IPS-NIHi11 (cell line): Measurements from ENCODE around the gene OSBPL3.

ENCODE experiments used
- DNase-seq: peaks from one replicate; pipeline ENCODE4 v3.0.0; 2012; ENCODE audit warnings: mixed read lengths, low spot score

Gene OSBPL3

DNA sequence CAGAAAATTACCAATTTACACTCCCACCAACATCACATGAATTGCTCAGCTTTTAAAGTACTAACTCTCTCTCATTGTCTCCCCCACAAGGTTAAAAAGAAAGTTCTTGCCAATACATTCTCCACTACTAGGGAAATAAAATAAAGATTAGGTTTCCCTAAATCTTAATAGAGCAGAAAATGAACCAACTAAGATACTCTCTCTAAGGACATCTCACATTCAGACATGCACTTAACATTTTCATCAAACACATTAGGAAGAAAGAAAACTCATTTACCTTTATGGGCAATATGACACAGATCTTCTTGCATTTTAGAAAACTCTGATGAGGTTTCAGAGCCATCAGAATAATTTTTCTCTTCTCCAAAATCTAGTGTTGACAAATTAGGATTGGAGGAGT, 118.6 kb downstream of the OSBPL3 start:
- DNase-seq: no peak

DNA sequence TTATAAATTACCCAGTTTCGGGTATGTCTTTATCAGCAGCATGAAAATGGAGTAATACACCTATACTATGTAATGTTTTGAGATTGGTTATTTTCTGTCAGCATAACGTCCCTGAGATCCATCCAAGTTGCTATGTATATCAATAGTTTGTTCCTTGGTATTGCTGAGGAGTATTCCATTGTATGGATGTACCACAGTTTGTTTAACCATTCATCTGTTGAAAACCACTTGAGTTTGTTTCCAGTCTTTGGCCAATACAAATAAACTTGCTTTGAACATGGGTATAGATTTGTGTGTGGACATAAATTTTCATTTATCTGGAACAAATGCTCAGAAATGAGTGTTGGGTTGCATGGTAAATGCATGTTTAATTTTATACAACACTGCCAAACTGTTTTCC, 119.4 kb downstream of the OSBPL3 start:
- DNase-seq: no peak

DNA sequence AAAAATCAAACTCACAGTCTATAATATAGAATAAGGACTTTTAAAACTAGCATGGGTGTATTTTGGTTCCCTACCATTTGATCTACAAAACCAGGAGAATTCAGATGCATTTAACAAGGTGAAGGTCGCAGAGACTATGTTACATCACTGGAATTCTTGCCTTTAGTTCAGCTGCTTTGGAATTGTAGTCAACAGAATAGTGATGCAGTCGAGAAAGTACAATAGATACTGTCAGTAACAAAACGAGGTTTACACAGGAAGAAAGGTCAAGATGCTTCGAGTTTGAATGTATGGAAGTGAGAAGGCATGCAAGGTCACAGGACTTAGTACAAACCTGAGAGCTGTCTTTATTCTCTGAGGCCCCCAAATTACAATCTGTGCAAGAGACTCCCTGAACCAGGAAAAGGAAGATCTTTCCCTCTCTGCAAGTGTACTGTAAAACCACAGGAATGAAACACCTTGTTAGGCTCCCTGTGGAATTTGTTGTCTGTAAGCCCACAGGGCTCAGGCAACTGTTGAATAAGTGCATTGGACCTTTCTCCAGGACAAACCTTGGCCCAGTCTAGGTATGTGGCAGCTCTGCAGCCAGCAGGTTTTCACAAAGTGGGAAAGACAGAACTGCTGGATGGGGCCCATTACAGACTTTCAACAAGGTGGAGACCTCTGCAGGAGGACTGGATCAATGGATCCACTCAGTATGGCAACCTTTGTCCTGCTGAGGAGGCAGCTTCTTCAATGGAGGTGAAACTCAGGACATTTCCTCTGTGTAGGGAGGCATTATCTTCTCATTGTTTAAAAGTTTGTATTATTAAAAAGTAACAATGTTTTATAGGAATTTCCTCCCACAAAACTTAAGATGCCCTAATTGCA, 121.6 kb downstream of the OSBPL3 start:
- DNase-seq: no peak

GRCh38 chr7:24857623-24858022, 122.4 kb downstream of the OSBPL3 start:
- no peak for DNase-seq

GRCh38 chr7:24854866-24855265, 125.1 kb downstream of the OSBPL3 start:
- DNase-seq: no peak

DNA sequence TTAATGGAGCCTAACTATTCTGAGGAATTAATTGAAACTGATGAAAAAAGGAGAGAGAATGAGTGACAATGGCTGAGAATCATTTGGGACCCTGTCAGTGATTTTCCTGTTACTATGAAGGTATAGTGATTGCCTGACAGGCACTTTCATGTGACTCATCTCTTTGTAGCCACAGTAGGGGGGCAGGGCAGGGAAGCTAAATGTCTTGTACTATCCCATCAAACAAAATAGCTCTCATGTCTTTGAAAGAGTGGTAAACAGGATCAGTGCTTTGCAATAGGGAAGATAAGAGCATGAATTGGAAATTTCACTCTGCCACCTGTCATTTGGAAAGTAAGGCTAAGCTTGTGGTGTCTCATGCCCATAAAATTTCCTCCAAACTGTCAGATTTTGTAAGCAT, 128.2 kb downstream of the OSBPL3 start:
- DNase-seq: no peak

- no peak for DNase-seq
Observed at GRCh38 chr7:24848878-24849277, 131.1 kb downstream of the OSBPL3 start.

DNA sequence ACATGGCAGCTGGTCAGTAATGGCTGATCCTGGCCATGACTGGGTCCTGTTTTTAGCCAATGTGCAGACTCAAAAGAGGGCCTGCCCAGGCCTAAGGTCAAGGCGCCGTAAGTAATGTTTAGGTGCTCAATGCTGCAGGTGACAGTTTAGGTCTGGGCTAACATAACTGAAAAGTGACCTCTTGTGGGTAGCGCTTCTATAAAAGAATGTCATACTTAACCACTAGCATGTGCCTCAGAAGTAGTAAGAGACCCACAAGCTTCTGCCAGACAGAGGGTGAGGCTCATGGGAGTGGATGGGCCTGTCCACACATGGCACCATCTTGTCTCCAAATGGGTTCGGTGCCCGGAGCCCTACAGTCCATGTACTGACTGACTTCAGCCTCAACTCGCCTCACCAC, 132.2 kb downstream of the OSBPL3 start:
- DNase-seq: no peak

DNA sequence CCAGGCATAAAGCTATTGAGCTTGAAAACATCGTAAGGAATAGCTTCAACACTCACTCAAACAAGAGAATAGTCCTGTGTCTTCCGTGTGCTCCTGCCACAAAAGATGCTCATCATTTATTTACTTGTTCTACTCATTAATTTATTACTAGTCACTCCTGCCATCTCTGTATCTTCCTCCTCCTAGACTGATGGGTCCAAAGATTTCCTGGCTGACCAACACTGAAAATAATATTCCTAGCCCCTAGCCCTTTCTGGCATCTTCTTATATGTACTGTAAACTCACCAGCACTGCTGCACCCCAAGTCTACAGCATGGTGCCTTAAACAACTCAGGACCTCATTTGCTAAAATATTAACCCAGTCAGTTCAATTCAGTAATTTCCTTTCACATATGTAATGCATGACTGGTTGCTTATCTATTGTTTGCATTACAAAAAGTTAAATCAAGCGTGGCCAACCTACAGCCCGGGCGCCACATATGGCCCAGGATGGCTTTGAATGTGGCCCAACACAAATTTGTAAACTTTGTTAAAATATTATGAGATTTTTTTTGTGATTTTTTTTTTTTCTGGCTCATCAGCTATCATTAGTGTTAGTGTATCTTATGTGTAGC, 136.1 kb downstream of the OSBPL3 start:
- no peak for DNase-seq

DNA sequence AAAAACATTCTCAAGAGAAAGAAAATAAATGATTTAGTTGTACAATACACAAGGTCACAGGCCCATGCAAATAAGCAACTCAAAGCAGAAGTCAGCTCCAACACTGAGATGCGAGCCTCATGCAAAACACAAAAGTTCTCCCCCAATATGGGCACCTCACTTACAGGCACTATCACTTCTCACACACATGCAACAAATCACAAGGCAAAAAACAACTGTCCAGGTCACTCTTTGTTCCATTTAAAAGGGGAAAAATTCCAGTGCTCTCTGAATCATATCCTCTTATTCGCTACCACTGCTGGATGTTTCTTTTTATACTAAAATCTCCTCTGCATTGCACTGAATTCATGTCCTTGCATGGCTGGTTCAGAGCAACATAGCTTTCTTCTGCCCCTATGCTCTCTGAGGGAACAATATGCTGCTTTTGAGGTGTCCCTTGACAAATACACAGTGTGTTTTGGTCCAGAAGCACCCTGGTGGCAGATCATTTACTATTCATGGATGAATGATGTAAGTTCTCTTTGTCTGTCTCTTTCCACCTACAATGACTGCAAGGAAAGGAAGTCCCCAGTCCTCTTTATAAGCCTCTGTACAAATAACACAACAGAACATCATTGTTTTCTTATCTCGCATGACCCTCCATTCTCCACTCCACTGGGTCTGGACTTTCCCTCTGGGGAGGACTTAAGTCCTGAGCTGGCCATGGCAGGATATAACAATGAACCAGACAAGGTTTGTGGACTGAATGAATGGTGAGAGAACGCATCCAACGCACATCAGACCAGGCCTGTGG, 137.3 kb downstream of the OSBPL3 start:
- no peak for DNase-seq

DNA sequence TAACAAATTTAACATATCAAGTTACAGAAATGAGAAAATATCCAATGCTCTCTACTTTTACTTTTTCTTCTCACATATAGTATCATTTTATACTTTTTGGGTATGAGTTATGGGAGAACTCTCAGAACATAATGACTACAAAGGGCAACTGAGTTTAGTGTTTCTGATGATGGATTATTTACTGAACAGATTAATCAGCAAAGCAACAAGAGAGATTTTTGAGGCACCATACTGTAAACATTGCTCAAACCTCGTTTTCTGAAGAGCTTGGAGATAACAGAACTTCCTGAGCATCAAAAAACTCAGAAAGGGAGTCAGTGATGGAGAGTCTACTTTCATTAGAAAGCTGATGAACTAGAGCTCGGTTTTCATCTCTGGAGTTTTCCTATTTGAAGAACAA, 137.9 kb downstream of the OSBPL3 start:
- no peak for DNase-seq

- no peak for DNase-seq
Observed at GRCh38 chr7:24840563-24840962, 139.4 kb downstream of the OSBPL3 start.

DNA sequence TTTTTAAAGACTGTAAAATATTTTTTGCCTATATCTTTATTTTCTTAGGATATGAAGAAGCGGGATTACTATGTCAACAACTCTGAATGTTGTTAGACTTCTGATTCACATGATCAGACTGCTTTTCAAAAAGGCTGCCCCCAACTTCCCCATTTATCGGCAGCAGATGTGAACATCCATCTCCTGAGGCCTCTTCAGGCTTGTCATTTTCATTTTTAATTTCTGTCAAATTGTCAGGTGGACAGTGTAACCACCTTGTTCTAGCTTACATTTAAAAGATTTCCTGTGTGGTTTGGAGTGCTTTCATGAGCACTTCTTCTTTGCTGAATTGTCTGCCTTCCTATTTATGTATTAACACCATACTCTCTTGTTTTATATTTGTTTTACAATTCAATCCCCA, 143.9 kb downstream of the OSBPL3 start:
- DNase-seq: no peak

DNA sequence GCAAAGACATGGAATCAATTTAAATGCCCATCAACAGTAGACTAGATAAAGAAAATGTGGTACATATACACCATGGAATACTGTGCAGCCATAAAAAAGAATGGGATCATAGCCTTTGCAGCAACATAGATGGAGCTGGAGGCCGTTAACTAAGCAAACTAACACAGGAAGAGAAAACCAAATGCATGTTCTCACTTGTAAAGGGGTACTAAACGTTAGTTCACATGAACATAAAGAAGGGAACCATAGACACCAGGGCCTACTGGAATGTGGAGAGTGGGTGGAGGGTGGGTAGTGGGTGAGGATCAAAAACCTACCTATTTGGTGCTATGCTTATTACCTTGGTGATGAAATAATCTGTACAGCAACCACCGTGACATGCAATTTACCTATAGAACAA, 144.3 kb downstream of the OSBPL3 start:
- no peak for DNase-seq

DNA sequence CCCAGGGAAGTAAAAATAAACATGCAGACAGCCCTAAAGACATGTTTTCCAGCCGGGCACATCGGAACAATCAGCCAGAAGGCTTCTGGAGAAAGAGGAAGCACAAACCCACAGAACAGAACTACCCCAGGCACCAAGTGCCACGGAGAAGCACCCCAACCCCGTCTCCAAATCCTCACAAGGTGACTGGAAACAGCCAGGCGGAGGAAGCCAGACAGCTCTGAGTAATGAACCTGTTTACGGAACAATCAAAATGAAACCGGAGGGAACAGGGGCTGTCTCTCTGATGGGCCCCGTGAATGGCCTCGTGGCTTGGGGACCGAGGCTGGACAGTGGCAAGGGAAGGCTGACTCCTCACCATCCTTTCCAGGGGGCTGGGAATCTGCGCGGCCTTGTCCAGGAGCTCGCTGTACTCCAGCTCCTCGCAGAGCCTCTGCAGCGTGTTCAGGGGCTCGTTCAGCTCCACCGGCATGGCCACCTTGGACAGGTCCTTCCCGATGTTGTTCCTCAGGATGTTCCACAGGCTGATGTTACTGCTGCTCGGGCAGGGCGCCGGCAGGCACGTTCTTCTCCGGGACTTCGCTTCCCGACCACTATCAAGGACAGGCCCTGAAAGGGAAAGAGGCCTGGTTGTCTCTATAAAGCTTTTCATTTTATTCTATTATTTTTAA, 145.7 kb downstream of the OSBPL3 start:
- no peak for DNase-seq

DNA sequence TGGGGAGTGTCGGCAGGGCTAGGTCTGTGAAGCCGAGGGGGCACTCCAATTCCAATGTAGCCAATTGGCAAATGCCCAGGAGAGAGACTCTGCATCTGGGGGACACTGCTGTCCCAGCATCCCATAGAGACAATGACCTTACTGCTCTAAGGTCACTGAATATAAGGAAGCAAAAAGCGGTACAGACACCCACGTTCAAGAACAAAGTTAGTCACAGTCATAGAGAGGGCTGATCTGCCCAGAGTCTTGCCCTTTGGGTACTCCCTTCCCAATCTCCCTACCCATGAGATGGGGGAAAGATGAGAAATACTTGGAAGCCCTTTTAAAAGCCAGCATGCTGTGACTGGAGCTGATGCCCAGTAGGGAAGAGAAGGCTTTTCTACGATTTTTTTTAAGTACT, 146.4 kb downstream of the OSBPL3 start:
- no peak for DNase-seq

DNA sequence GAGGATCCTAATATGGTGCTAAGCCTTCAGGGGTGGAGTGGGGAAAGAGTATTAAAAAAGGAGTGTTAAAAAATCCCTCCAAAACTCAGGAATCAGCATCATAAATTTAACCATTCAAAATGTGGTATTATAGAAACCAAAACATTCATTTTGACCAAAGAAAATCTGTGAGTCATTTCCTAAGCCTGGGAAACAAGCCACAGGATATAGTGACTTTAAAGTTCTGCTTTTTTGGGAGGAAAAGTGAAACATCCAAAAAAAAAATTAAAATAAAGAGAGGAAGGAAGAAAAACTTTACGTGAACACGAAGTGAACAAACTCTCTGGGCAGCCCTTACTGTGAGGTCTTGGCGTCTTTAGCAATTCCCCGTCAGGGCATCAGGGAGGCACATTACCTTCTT, 148.7 kb downstream of the OSBPL3 start:
- no peak for DNase-seq

GRCh38 chr7:24830440-24831050, 149.4 kb downstream of the OSBPL3 start:
- DNase-seq: no peak

DNA sequence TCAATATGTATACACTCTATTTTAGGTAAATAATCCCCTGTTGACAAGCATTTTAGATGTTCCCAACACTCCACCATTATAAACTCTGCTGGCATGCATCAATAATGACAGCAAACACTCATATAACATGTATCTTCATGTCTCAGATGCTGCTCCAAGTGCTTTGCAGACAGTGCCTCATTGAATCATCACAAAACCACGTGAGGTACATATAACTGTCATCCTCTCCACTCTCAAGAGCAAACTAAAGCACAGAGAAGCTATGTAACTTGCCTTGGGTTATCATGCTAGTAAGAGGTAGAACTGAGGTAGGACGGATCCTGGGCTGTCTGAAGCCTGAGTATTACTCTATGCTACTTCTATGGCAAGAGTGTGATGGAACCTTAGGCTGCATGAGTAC, 150.2 kb downstream of the OSBPL3 start:
- DNase-seq: no peak

DNA sequence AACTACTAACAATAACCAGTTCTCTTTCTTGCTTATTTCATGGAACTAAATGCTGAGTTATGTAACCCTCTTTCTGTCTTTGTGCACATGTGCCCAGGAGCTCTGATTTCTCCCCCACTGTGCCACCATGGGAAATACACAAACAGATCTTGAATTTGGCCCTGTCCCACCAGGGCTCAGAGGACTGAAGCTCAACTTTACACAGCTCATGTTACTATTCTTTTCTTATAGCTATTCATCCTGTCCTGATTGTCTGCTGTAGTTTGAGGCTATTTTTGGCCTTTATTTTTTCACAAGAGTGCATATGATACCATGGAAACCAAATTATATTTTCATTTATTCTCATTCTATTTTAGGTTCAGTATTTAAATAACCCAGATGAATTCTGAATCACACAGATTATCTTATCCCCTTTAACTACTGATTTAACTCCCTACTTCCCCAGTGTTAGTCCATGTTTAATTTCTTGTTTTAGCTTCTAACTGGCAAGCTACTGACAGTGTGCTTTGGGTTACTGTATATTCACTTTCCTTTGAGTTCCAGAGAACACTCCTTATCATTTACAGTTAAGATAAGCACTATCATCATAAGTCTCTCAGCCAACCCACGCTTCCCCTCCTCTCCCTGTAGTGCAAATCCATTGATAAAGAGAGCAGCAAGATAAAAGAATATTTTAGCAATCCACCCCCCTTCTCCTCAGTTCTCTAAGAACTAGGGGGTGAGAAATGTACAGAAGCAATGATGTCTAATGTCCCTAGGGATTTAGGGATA, 150.9 kb downstream of the OSBPL3 start:
- no peak for DNase-seq

DNA sequence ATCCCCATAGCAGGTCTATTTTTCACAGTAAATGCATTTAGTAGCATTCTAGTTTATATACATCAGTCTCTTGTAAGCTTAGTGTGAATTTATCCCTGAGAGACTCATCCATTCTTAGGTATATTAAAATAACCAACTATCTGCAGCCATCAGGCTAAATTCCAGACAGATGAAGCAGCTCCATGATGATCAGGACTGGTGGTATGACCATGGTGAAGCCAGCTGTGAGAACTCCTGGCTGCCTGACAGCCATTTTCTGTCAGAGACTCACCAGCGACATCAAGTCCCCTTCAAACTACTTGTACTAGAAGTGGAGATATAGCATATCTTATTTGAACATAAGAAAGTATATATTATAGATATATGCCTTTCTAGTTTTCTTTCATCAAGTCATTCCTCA, 152.4 kb downstream of the OSBPL3 start:
- DNase-seq: no peak
